Dendritic cell treated with granulocyte-macrophage colony-stimulating factor and Interleukin-4, amounts not matched to agents 40 ng/mL and 50 ng/mL, for 4 days (primary cell): Measurements from ENCODE around the gene PPP1CA.

Source experiments
- H3K27ac Mint-ChIP-seq: one replicate; pipeline ENCODE4 v1.8.0; 2022; ENCODE audit warnings: mild to moderate bottlenecking, mixed read lengths
- H3K27me3 Mint-ChIP-seq: one replicate; pipeline ENCODE4 v1.8.0; 2022; ENCODE audit warnings: mild to moderate bottlenecking, mixed read lengths
- H3K36me3 Mint-ChIP-seq: one replicate; pipeline ENCODE4 v1.8.0; 2022; ENCODE audit warnings: low read depth, mixed read lengths
- H3K4me1 Mint-ChIP-seq: one replicate; pipeline ENCODE4 v1.8.0; 2022; ENCODE audit warnings: low read depth, mixed read lengths
- H3K4me3 Mint-ChIP-seq: one replicate; pipeline ENCODE4 v1.8.0; 2022; ENCODE audit warnings: mild to moderate bottlenecking, moderate library complexity, mixed read lengths
- H3K9me3 Mint-ChIP-seq: one replicate; pipeline ENCODE4 v1.8.0; 2022; ENCODE audit warnings: mixed read lengths
- intact Hi-C: fragments of 100-400 bp; cut with micrococcal nuclease; formaldehyde crosslinking; loops from one replicate; pipeline ENCODE4 v1.15.0; 2022

PPP1CA gene

DNA sequence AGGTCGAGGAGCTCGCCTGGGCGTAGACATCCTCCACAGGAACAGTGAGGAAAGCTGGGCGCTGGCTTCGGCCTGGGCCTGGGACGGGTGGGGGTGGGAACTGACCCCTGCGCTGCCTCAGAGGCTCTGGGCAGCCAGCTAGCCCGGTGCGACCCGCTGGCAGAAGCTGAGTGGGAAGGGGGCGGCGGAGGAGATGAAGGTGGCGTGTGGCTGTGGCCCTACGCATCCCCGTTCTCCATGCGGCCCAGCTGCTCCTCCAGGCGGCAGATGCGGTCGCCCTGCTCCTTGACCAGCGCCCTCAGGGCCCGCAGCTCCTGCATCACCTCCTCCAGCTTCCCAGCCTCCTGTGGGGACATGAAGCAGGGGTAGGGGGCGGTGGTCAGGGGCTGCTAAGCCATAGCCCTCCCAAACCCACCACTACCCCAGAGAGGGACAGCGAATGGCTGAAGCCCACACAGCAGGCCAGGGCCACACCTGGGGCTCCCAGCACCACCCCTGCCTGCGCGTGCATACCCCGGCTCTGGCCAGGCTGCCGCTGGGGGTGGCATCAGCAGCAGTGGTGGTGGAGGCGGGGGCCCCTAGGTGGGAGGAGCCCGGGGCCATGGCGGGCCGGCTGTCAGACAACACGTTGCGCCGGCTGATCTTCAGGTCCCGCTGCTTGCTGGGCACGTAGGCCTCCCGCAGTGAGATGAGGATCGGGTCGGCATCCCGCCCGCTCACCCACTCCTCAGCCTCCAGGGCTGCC is 36.7 kb upstream of the PPP1CA start:
- Mint-ChIP-seq H3K36me3 (peaks cover 95% of the 10 kb centered on the region), H3K9me3 (no peaks in the 10 kb centered on the region), H3K4me1 (peaks cover 70% of the 10 kb centered on the region), H3K27me3 (no peaks in the 10 kb centered on the region), H3K27ac (peak overlapping the region; percentile 60), H3K4me3 (no peak overlapping the region)
- intact Hi-C loops = loop anchor here (5.0 kb wide), 1 partner anchor 69 kb away; the partner anchor contains the start of genes CDK2AP2 and PITPNM1

GRCh38 chr11:67437809-67438157 is 36.1 kb upstream of the PPP1CA start:
- intact Hi-C loops = loop anchor here (5.0 kb wide), 1 partner anchor 70 kb away; the partner anchor contains the start of genes CDK2AP2 and PITPNM1
- no peaks in the 10 kb centered on the region for H3K9me3 Mint-ChIP-seq
- H3K27ac Mint-ChIP-seq = no peak overlapping the region
- H3K27me3 Mint-ChIP-seq = no peaks in the 10 kb centered on the region
- peaks cover 98% of the 10 kb centered on the region for H3K36me3 Mint-ChIP-seq
- peaks cover 67% of the 10 kb centered on the region for H3K4me1 Mint-ChIP-seq
- no peak overlapping the region for H3K4me3 Mint-ChIP-seq

DNA sequence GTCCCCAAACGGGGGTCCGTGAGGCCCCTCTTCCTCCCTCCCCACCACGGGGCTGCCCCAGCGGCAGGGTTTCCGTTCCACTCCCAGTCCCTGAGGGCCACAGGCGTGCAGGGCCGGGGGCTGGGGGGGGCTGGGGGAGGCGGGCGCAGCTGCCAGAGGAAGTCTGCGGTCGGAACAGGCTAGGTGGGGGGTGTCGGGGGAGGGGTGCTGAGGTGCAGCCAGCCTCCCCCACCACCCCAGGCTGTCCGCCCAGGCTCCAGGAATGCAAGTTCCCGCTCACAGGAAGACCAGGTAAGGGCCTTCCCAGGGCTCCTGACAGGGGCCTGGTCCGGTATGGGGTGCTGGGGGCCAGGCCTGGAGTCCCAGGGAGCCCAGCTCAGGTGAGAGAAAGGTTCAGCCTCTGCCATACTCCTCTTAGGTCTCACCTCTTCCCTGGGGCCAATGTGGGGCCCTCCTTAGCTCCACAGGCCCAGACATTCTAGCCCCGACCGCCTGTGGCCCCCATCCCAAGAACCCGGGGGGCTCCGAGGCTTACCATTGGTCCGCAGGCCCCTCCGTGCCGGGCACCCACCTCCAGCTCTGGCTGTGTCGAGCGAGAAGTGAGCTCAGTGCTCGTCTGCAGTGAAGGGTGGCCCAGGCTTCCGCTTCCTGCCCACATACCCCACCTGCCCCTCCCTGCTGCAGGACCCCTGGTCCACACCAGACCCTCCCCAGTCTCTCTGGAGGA is 35.6 kb upstream of the PPP1CA start, which contains the start of gene PTPRCAP:
TSS of gene PTPRCAP (minus strand) at position 601 of the 727 bp plus-strand sequence. CDS start at position 538, 63 bp downstream.
- Mint-ChIP-seq H3K27ac (no peak within 1 kb of the TSS), H3K36me3 (peaks cover 98% of the 10 kb centered on the region), H3K4me1 (peaks cover 62% of the 10 kb centered on the region), H3K4me3 (no peak within 1 kb of the TSS), H3K9me3 (no peaks in the 10 kb centered on the region), H3K27me3 (no peaks in the 10 kb centered on the region)
- intact Hi-C loops = loop anchor here (5.0 kb wide), 1 partner anchor 70 kb away; the partner anchor contains the start of genes CDK2AP2 and PITPNM1

DNA sequence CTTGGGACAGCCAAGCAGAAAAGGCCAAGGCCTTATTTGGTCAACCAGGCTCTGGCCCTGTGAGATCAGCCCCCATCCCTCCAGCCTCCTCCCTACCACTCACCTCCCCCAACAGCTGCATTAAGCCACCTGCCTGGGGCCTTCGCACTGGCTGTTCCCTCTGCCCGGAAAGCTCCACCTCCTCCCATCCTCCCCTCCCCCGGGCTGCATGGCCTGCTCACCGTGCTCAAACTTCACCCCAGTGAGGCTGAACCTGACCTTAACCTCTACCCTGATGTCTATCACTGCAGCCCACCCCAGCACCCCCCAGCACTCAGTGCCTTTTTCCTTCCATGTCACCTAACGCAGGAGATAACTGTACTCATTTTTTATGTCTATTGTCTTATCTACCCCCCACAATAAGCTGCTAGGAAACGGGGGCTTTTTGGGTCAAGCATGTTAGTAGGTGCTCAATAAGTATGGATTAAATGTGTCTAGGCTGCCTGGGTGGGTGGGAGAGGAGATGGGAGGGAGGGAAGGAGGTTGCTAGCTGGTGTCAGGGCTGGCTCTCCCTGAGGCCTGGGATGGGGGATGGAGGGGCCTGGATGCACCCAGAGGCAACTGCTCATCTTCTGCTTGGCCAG is 34.9 kb upstream of the PPP1CA start:
- Mint-ChIP-seq H3K27ac (no peak overlapping the region), H3K9me3 (no peaks in the 10 kb centered on the region), H3K4me1 (peaks cover 59% of the 10 kb centered on the region), H3K36me3 (peaks cover 98% of the 10 kb centered on the region), H3K27me3 (no peaks in the 10 kb centered on the region), H3K4me3 (no peak overlapping the region)
- intact Hi-C loops = loop anchor here (5.0 kb wide), 1 partner anchor 71 kb away; the partner anchor contains the start of genes CDK2AP2 and PITPNM1

DNA sequence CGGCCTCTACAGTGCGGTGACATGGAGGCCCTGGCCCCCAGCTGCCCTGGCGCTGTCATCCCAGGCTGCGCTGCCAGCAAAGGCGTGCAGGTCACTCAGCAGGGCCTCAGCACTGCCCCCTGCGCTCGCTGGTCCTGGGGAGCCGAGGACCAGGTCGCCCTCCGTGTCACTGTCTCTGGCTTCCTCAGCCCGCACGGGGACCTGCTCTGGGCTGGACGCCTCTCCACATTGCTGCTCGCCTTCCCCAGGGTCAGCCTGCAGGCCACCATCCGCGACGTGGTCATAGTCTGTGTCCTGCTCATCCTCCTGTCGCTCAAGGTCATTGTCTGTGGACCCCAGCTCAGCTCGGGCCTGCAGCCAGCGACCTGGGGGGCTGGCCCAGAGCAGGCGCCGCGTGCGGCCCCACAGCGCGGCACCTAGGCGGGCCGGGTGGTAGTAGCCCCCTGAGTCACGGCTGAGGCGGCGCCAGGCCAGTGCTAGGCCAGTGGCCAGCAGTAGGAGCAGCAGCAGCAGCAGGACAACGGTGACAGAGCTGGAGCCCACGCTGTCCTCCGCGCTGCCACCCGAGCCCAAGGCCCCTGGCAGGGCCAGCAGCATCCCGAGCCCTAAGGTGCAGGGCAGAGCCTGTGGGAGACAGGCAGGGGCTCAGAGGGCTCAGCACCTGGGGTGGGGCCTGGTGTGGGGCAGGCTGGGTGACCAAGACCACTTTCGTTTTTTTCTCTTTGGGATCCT is 34.2 kb upstream of the PPP1CA start:
- Mint-ChIP-seq H3K4me1 (peaks cover 53% of the 10 kb centered on the region), H3K4me3 (no peak overlapping the region), H3K27ac (no peak overlapping the region), H3K9me3 (no peaks in the 10 kb centered on the region), H3K36me3 (peaks cover 98% of the 10 kb centered on the region), H3K27me3 (no peaks in the 10 kb centered on the region)
- intact Hi-C loops = loop anchor here (5.0 kb wide), 1 partner anchor 71 kb away; the partner anchor contains the start of genes CDK2AP2 and PITPNM1

DNA sequence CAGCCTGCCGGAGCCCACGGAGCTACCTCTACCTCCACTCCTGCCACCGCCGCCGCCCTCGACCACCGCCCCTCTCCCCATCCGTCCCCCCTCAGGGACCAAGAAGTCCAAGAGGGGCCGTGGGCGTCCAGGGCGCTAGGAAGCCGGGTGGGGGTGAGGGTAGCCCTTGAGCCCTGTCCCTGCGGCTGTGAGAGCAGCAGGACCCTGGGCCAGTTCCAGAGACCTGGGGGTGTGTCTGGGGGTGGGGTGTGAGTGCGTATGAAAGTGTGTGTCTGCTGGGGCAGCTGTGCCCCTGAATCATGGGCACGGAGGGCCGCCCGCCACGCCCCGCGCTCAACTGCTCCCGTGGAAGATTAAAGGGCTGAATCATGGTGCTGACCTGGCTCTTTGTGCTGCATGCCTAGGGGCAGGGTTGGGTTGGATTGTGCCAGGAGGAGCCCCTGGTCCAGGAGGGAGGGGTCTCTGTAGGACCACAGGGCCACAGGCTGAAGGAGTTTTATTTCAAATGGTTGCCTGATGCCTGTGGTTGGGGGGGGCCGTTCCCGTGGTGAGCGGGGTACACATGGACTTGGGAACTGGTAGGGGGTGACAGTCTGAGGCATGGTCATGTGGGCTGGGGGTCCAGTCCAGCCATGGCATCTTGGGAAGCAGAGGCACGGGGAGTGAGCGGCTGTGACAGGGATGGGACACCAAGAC is 33.5 kb upstream of the PPP1CA start:
- Mint-ChIP-seq H3K27me3 (no peaks in the 10 kb centered on the region), H3K4me1 (peaks cover 46% of the 10 kb centered on the region), H3K9me3 (no peaks in the 10 kb centered on the region), H3K36me3 (peaks cover 98% of the 10 kb centered on the region), H3K27ac (no peak overlapping the region), H3K4me3 (no peak overlapping the region)
- intact Hi-C loops = loop anchor here (5.0 kb wide), 1 partner anchor 72 kb away; the partner anchor contains the start of genes CDK2AP2 and PITPNM1

DNA sequence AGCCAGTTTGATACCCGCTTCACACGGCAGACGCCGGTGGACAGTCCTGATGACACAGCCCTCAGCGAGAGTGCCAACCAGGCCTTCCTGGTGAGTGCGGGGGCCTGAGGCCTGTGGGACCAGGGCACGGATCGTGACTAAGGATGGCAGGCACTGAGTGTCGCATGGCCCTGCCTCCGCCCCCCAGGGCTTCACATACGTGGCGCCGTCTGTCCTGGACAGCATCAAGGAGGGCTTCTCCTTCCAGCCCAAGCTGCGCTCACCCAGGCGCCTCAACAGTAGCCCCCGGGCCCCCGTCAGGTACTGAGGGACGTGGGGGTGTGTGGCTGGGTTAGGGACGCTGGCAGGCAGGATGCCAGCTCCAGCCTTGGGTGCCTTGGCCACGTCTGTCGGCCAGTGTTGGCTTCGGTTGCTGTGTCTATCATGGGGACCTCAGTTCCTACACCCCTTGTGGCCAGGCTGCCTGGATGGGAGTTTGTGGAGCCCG is 32.8 kb upstream of the PPP1CA start:
- H3K36me3 Mint-ChIP-seq = peaks cover 94% of the 10 kb centered on the region
- intact Hi-C loops = no loop called here
- no peaks in the 10 kb centered on the region for H3K27me3 Mint-ChIP-seq
- peaks cover 39% of the 10 kb centered on the region for H3K4me1 Mint-ChIP-seq
- no peaks in the 10 kb centered on the region for H3K9me3 Mint-ChIP-seq
- H3K4me3 Mint-ChIP-seq = no peak overlapping the region
- H3K27ac Mint-ChIP-seq = no peak overlapping the region

DNA sequence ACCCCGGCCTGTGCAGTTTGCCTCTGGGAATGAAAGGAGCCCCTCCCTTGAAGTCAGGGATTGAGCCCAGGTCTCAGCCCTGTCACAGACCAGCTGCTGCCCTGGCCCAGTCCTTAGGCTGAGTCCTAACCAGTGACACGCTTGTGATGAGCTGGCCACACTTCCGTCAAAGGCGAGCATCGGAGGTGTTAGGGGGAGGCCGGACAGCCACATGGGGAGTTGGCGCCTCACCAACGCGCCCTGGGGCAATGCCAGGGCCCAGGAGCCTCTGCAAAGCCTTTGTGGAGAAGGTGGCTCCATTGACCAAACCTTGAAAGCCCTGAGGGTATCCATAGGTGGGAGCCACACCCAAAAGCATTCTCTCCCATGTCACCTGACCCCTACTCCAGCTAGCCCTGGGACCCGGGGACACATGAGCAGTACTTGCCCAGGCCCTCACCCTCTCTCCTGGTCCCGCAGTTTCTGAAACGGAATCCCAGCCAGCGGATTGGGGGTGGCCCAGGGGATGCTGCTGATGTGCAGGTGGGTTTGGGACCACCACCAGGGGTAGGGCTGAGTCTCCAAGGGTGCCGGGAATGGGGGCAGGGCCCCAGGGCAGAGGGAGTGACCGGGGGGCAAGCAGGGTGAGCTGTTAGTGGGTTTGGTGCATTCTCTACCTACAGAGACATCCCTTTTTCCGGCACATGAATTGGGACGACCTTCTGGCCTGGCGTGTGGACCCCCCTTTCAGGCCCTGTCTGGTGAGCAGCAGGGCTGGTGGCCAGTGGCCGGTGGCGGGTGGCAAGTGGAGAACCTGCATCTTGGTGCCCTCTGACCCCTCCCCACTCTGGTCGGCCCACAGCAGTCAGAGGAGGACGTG is 32.1 kb upstream of the PPP1CA start:
- intact Hi-C loops = no loop called here
- Mint-ChIP-seq H3K36me3 (peaks cover 94% of the 10 kb centered on the region), H3K4me3 (no peak overlapping the region), H3K27ac (no peak overlapping the region), H3K4me1 (peaks cover 39% of the 10 kb centered on the region), H3K27me3 (no peaks in the 10 kb centered on the region), H3K9me3 (no peaks in the 10 kb centered on the region)

- Mint-ChIP-seq H3K36me3 (peaks cover 94% of the 10 kb centered on the region), H3K27me3 (no peaks in the 10 kb centered on the region), H3K9me3 (no peaks in the 10 kb centered on the region), H3K4me3 (no peak overlapping the region), H3K27ac (no peak overlapping the region), H3K4me1 (peaks cover 37% of the 10 kb centered on the region)
- intact Hi-C loops = no loop called here
Observed at GRCh38 chr11:67432655-67433349, 31.1 kb upstream of the PPP1CA start.

DNA sequence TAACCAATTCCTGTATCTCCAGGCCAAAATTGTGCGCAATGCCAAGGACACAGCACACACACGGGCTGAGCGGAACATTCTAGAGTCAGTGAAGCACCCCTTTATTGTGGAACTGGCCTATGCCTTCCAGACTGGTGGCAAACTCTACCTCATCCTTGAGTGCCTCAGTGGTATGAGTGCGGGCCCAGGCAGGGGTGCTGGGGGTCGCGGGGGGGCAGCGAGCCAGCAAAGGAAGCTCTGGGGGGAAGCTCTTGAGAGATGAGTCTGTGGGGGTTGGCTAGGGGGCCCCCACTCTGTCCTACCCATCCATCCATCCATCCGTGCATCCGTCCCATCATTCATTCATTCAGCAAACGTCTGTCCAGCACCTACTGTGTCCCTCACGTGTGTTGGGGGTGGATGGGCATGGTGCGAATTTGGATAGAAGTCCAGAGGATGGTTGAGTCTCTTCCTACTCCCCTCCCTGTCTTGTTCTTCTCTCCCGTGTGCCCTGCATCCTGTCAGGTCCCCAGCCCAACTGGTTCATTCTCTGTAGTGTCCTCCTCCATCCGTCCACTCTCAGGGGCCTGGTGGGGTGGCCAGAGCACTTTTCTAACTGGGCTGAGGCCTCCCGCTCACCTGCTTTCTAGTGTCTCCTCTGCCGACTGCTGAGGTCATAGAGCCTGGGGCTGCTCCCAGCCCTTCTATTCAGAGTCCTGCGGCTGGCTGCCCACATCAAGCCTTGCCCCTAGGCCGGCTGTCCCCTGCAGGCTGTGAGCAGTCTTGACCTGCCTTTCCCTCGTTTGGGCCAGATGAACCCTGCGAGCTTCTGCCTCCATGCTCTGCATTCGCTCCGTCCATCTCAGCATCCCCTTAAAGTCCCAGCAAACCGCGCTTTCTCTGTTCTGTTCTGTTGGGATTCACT is 29.9 kb upstream of the PPP1CA start:
- intact Hi-C loops = no loop called here
- peaks cover 32% of the 10 kb centered on the region for H3K4me1 Mint-ChIP-seq
- H3K9me3 Mint-ChIP-seq = no peaks in the 10 kb centered on the region
- no peak overlapping the region for H3K27ac Mint-ChIP-seq
- no peak overlapping the region for H3K4me3 Mint-ChIP-seq
- H3K27me3 Mint-ChIP-seq = no peaks in the 10 kb centered on the region
- H3K36me3 Mint-ChIP-seq = peaks cover 84% of the 10 kb centered on the region

DNA sequence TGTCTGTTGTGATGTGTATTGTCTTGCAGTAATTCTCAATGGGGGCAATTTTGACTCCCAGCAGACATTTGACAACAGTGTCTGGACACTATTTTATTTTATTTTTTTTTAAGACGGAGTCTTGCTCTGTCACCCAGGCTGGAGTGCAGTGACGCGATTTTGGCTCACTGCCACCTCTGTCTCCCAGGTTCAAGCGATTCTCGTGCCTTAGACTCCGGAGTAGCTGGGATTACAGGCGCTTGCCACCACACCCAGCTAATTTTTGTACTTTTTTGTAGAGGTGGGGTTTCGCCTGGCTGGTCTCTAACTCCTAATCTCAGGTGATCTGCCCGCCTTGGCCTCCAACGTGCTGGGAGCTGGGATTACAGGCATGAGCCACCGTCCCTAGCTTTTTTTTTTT is 28.1 kb upstream of the PPP1CA start:
- Mint-ChIP-seq H3K4me3 (no peak overlapping the region), H3K27ac (no peak overlapping the region), H3K27me3 (no peaks in the 10 kb centered on the region), H3K36me3 (peaks cover 66% of the 10 kb centered on the region), H3K9me3 (no peaks in the 10 kb centered on the region), H3K4me1 (peaks cover 23% of the 10 kb centered on the region)
- intact Hi-C loops = loop anchor here (5.0 kb wide), 2 partner anchors 37 to 38 kb away; partner anchors contain the start of genes RAD9A and TMEM134
